HepG2 (cell line): ENCODE results near the gene ATG2A. TPM values are rescaled to one million over a fixed set of nuclear protein-coding genes. Genes with fewer than 3 reads are reported as not detected.
A peak's percentile ranks its signal among the peaks of the same experiment; 100 is the strongest.

Experiments used
- ATAD3A ChIP-seq: sonication (generic); formaldehyde crosslinking; IDR thresholded peaks from 2 replicates; pipeline ENCODE4 v1.4.0; 2020; ENCODE audit warnings: missing genetic modification reagents
- E2F2 ChIP-seq: sonication (generic); formaldehyde crosslinking; IDR thresholded peaks from 2 replicates; pipeline ENCODE4 v1.4.0; 2020; ENCODE audit warnings: missing genetic modification reagents, borderline replicate concordance
- GTF3A ChIP-seq: sonication (generic); formaldehyde crosslinking; conservative IDR thresholded peaks from 2 replicates; pipeline ENCODE4 v1.4.0; 2020; ENCODE audit warnings: mild to moderate bottlenecking, missing genetic modification reagents
- JDP2 ChIP-seq: sonication (generic); formaldehyde crosslinking; IDR thresholded peaks from 2 replicates; pipeline ENCODE4 v1.8.1; 2022; ENCODE audit warnings: missing genetic modification reagents, borderline replicate concordance
- KLF9 ChIP-seq: IDR thresholded peaks from 2 replicates; pipeline ENCODE4 v1.6.1; 2016; ENCODE audit warnings: low read depth
- MXD4 ChIP-seq: IDR thresholded peaks from 2 replicates; pipeline ENCODE4 v1.6.1; 2016; ENCODE audit warnings: mild to moderate bottlenecking, missing biosample characterization, missing genetic modification reagents
- ONECUT2 ChIP-seq: sonication (generic); formaldehyde crosslinking; IDR thresholded peaks from 2 replicates; pipeline ENCODE4 v1.4.0; 2020; ENCODE audit warnings: missing genetic modification reagents
- PBX3 ChIP-seq: sonication (generic); formaldehyde crosslinking; IDR thresholded peaks from 2 replicates; pipeline ENCODE4 v1.8.1; 2023; ENCODE audit warnings: missing genetic modification reagents, inconsistent platforms, borderline replicate concordance
- SCMH1 ChIP-seq: sonication (generic); formaldehyde crosslinking; IDR thresholded peaks from 2 replicates; pipeline ENCODE4 v1.9.0; 2021; ENCODE audit warnings: missing genetic modification reagents, mild to moderate bottlenecking, borderline replicate concordance
- YEATS2 ChIP-seq: sonication (generic); formaldehyde crosslinking; IDR thresholded peaks from 2 replicates; pipeline ENCODE4 v1.4.0; 2020; ENCODE audit warnings: missing genetic modification reagents, borderline replicate concordance
- ZMYM3 ChIP-seq: sonication (generic); formaldehyde crosslinking; IDR thresholded peaks from 2 replicates; pipeline ENCODE4 v1.5.1; 2020; ENCODE audit warnings: mild to moderate bottlenecking, missing genetic modification reagents
- ZNF17 ChIP-seq: sonication (generic); formaldehyde crosslinking; IDR thresholded peaks from 2 replicates; pipeline ENCODE4 v1.5.0; 2020; ENCODE audit warnings: mild to moderate bottlenecking, missing genetic modification reagents
- ZNF225 ChIP-seq: sonication (generic); formaldehyde crosslinking; IDR thresholded peaks from 2 replicates; pipeline ENCODE4 v1.4.0; 2020; ENCODE audit warnings: mild to moderate bottlenecking, missing genetic modification reagents
- ZNF552 ChIP-seq: sonication (generic); formaldehyde crosslinking; IDR thresholded peaks from 2 replicates; pipeline ENCODE4 v1.9.0; 2022; ENCODE audit warnings: missing genetic modification reagents, mild to moderate bottlenecking, borderline replicate concordance
- ZNF607 ChIP-seq: sonication (generic); formaldehyde crosslinking; IDR thresholded peaks from 2 replicates; pipeline ENCODE4 v1.5.1; 2020; ENCODE audit warnings: missing genetic modification reagents, mild to moderate bottlenecking, borderline replicate concordance
- ZNF619 ChIP-seq: sonication (generic); formaldehyde crosslinking; IDR thresholded peaks from 2 replicates; pipeline ENCODE4 v1.4.0; 2020; ENCODE audit warnings: mild to moderate bottlenecking, missing genetic modification reagents
- ZNF629 ChIP-seq: sonication (generic); formaldehyde crosslinking; conservative IDR thresholded peaks from 2 replicates; pipeline ENCODE4 v1.5.0; 2020; ENCODE audit warnings: missing genetic modification reagents
- ZNF75D ChIP-seq: sonication (generic); formaldehyde crosslinking; IDR thresholded peaks from 2 replicates; pipeline ENCODE4 v1.8.1; 2023; ENCODE audit warnings: missing genetic modification reagents, mild to moderate bottlenecking, borderline replicate concordance
- polyA plus RNA-seq, 8 experiments: library from polyadenylated mRNA; depleted of rRNA in 3 of 8; stranded (reverse) in 7 of 8; unstranded in 1 of 8; fragments of >200 nt; fragmentation: Illumina TruSeq in 4 of 8; extraction: Trizol in 4 of 8; gene quantifications; 2 replicates each; pipeline versions ENCODE4 v1.2.1 to v1.2.3, GENCODE V29; 2011 to 2016; ENCODE audit warnings: low read depth in 4 of 8, missing spikeins in 1 of 8, mixed read lengths in 1 of 8; ENCODE audit not compliant: insufficient read depth in 1 of 8
- total RNA-seq, 5 experiments: library from RNA; depleted of rRNA; stranded (reverse); fragments of >200 nt; fragmentation: Illumina TruSeq; extraction: Trizol; gene quantifications; 2 replicates each; pipeline ENCODE4 v1.2.3, GENCODE V29; 2016; ENCODE audit warnings: low read depth in 1 of 5
- TF ChIP-seq, protein P1 (sequence below): sonication (generic); formaldehyde crosslinking; IDR thresholded peaks from 2 replicates; pipeline ENCODE4 v1.4.0; 2020; ENCODE audit warnings: missing genetic modification reagents
- TF ChIP-seq, protein P2 (sequence below): sonication (generic); formaldehyde crosslinking; IDR thresholded peaks from 2 replicates; pipeline ENCODE4 v1.4.0; 2020; ENCODE audit warnings: missing genetic modification reagents
- TF ChIP-seq, protein P3 (sequence below): sonication (generic); formaldehyde crosslinking; IDR thresholded peaks from 2 replicates; pipeline ENCODE4 v1.5.0; 2020; ENCODE audit warnings: mild to moderate bottlenecking, missing genetic modification reagents

The ATG2A gene
- total and polyA plus RNA-seq, 2 of the 13 experiments (the other 11 are each of a cell fraction or from before 2014, with no cell fraction given): 6.7 to 8.0 TPM

DNA sequence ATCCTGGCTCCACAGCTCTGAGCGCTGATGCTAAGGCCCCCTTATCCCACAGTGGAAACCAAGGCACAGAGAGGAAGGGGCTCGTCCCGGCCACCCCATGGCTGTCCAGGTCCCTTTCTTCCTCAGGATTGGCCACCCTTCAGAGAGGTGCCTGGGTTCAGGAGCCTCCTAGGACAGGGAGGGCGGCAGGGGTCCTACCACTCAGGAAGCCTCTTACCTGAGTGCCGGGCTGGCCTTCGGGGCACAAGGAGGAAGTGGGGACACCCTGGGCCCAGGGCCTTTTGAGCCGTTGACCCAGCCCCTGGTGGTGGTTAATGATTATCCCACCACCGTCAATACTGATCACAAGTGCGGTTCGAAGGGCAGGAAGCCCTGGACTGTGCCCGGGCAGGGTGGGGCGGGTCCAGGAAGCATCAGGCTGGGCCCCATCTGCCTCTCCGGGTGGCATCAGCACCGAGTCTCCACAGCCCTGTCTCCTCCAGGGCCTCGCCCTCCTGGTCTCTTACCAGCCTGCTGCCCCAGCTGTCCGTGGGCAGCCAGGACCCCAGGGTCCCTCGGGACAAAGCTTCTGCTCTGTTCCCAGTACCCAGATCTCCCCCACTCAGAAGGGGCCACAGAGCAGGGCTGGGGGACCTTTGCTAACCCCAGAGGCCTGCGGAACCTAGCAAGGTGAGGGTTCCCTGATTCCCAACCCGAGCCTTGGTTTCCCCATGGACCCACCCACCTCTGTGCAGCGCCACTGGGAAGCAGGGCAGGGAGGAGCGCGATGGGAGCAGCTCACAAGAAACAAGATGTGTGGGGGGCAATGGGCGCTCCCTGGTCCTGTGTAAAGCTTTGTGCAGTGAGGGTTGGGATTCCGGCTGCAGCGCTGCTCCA lies 23.6 kb downstream of the ATG2A start (continued):
- TF ChIP-seq, protein P1, sequence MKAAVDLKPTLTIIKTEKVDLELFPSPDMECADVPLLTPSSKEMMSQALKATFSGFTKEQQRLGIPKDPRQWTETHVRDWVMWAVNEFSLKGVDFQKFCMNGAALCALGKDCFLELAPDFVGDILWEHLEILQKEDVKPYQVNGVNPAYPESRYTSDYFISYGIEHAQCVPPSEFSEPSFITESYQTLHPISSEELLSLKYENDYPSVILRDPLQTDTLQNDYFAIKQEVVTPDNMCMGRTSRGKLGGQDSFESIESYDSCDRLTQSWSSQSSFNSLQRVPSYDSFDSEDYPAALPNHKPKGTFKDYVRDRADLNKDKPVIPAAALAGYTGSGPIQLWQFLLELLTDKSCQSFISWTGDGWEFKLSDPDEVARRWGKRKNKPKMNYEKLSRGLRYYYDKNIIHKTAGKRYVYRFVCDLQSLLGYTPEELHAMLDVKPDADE (CRISPR knock-in tag): no peak
- TF ChIP-seq ATAD3A (CRISPR knock-in tag) (no peak), YEATS2 (CRISPR knock-in tag) (peak; percentile 45; the same call in 1 of the 2 replicates), JDP2 (CRISPR knock-in tag) (no peak), ZNF619 (CRISPR knock-in tag) (no peak; the same call in 1 of the 2 replicates), ZNF75D (no peak), ZMYM3 (peak; percentile 75; the same call in 1 of the 2 replicates), E2F2 (peak; percentile 25; the same call in 1 of the 2 replicates), ZNF629 (no peak), ZNF225 (CRISPR knock-in tag) (peak; percentile 2; the same call in 1 of the 2 replicates), ZNF607 (CRISPR knock-in tag) (peak; percentile 90), ZNF552 (CRISPR knock-in tag) (no peak), ONECUT2 (CRISPR knock-in tag) (peak; percentile 28), PBX3 (CRISPR knock-in tag) (no peak), ZNF17 (CRISPR knock-in tag) (no peak), GTF3A (CRISPR knock-in tag) (0 out of 2 replicates have a peak, but pooled peaks have one; percentile 86), KLF9 (peak; percentile 26; the same call in 1 of the 2 replicates), SCMH1 (CRISPR knock-in tag) (no peak), MXD4 (CRISPR knock-in tag) (peak; percentile 86; the same call in 1 of the 2 replicates)
- TF ChIP-seq, protein P2, sequence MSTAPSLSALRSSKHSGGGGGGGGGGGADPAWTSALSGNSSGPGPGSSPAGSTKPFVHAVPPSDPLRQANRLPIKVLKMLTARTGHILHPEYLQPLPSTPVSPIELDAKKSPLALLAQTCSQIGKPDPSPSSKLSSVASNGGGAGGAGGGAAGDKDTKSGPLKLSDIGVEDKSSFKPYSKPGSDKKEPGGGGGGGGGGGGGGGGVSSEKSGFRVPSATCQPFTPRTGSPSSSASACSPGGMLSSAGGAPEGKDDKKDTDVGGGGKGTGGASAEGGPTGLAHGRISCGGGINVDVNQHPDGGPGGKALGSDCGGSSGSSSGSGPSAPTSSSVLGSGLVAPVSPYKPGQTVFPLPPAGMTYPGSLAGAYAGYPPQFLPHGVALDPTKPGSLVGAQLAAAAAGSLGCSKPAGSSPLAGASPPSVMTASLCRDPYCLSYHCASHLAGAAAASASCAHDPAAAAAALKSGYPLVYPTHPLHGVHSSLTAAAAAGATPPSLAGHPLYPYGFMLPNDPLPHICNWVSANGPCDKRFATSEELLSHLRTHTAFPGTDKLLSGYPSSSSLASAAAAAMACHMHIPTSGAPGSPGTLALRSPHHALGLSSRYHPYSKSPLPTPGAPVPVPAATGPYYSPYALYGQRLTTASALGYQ (CRISPR knock-in tag): no peak
- TF ChIP-seq, protein P3, sequence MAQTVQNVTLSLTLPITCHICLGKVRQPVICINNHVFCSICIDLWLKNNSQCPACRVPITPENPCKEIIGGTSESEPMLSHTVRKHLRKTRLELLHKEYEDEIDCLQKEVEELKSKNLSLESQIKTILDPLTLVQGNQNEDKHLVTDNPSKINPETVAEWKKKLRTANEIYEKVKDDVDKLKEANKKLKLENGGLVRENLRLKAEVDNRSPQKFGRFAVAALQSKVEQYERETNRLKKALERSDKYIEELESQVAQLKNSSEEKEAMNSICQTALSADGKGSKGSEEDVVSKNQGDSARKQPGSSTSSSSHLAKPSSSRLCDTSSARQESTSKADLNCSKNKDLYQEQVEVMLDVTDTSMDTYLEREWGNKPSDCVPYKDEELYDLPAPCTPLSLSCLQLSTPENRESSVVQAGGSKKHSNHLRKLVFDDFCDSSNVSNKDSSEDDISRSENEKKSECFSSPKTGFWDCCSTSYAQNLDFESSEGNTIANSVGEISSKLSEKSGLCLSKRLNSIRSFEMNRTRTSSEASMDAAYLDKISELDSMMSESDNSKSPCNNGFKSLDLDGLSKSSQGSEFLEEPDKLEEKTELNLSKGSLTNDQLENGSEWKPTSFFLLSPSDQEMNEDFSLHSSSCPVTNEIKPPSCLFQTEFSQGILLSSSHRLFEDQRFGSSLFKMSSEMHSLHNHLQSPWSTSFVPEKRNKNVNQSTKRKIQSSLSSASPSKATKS (CRISPR knock-in tag): peak; percentile 84; the same call in 1 of the 2 replicates
